SK-N-SH (cell line): ENCODE measurements around the gene ELOA. TPM values are rescaled to one million over a fixed set of nuclear protein-coding genes. Genes with fewer than 3 reads are reported as not detected.

Experiments
- CTCF ChIA-PET: fragments of 300-600, 350-600 bp; formaldehyde crosslinking; extraction: SDS; loops from one replicate; lab custom pipeline; 2021; lab: Yijun Ruan, JAX
- POLR2A ChIA-PET: fragments of 350-600 bp; sonication (Branson Sonifier 250); formaldehyde crosslinking; extraction: SDS; loops from one replicate; lab custom pipeline; 2020; ENCODE audit warnings: antibody characterized with exemption, inconsistent platforms; lab: Yijun Ruan, JAX
- DNase-seq: peaks from one replicate; pipeline ENCODE4 v3.0.0; 2012
- H2AFZ ChIP-seq: fragments of 200-600 bp; sonication (generic); 2 replicates; pipeline ENCODE4 v1.8.1; 2016; ENCODE audit warnings: antibody characterized with exemption, mild to moderate bottlenecking, low read depth
- H3F3A ChIP-seq: fragments of 200-600 bp; sonication (generic); replicated peaks from 2 replicates; pipeline ENCODE3; 2016; ENCODE audit warnings: antibody characterized with exemption, mild to moderate bottlenecking; ENCODE audit not compliant: insufficient read depth
- H3K27ac ChIP-seq, 2 experiments: fragments of 200-500 bp in 1 of 2; fragments of 200-600 bp in 1 of 2; sonication (Bioruptor generic) in 1 of 2; sonication (generic), shearing (Covaris generic) in 1 of 2; 2 replicates each; pipeline versions ENCODE4 v1.5.1 to v1.6.1; 2014 to 2016; ENCODE audit warnings: low read depth in 2 of 2, inconsistent platforms in 1 of 2, low read length in 1 of 2, mild to moderate bottlenecking in 1 of 2, mixed read lengths in 1 of 2
- H3K27me3 ChIP-seq: fragments of 200-600 bp; sonication (generic), shearing (Covaris generic); 2 replicates; pipeline ENCODE4 v1.6.1; 2016; ENCODE audit warnings: mixed run types; ENCODE audit not compliant: insufficient read depth
- H3K36me3 ChIP-seq, 2 experiments: fragments of 200-500 bp in 1 of 2; fragments of 200-600 bp in 1 of 2; sonication (Bioruptor generic) in 1 of 2; sonication (generic) in 1 of 2; replicated peaks in 1 of 2; 2 replicates each; pipeline versions ENCODE3 to v1.5.1; 2014 to 2016; ENCODE audit warnings: low read length in 1 of 2, mild to moderate bottlenecking in 1 of 2; ENCODE audit not compliant: insufficient read depth in 2 of 2, control insufficient read depth in 1 of 2
- H3K4me1 ChIP-seq, 2 experiments: fragments of 200-500 bp in 1 of 2; fragments of 200-600 bp in 1 of 2; sonication (Bioruptor generic) in 1 of 2; sonication (generic), shearing (Covaris generic) in 1 of 2; 2 replicates each; pipeline versions ENCODE4 v1.5.1 to v1.6.1; 2014 to 2016; ENCODE audit warnings: low read depth in 1 of 2, low read length in 1 of 2, mixed run types in 1 of 2; ENCODE audit not compliant: insufficient read depth in 2 of 2, control insufficient read depth in 1 of 2
- H3K4me2 ChIP-seq: fragments of 200-600 bp; sonication (generic), shearing (Covaris generic); 2 replicates; pipeline ENCODE4 v1.6.1; 2017; ENCODE audit warnings: mixed run types
- H3K4me3 ChIP-seq, 2 experiments: fragments of 200-500 bp in 1 of 2; fragments of 200-600 bp in 1 of 2; sonication (Bioruptor generic) in 1 of 2; sonication (generic), shearing (Covaris generic) in 1 of 2; 2 replicates each; pipeline versions ENCODE4 v1.5.1 to v1.8.1; 2014 to 2016; ENCODE audit warnings: low read depth in 2 of 2, inconsistent platforms in 1 of 2, low read length in 1 of 2, mild to moderate bottlenecking in 1 of 2, mixed read lengths in 1 of 2, moderate library complexity in 1 of 2
- H3K79me2 ChIP-seq: fragments of 200-600 bp; sonication (generic); 2 replicates; pipeline ENCODE4 v1.8.1; 2017; ENCODE audit warnings: mild to moderate bottlenecking; ENCODE audit not compliant: insufficient read depth
- H3K9ac ChIP-seq: fragments of 200-600 bp; sonication (generic); 2 replicates; pipeline ENCODE4 v1.6.1; 2017; ENCODE audit warnings: mixed run types
- H3K9me2 ChIP-seq: fragments of 200-600 bp; sonication (generic); 2 replicates; pipeline ENCODE4 v1.6.1; 2017; ENCODE audit warnings: mixed run types
- H3K9me3 ChIP-seq: fragments of 200-600 bp; sonication (generic); 2 replicates; pipeline ENCODE4 v1.6.1; 2017; ENCODE audit warnings: mixed run types, mild to moderate bottlenecking, moderate library complexity
- H4K20me1 ChIP-seq: fragments of 200-600 bp; sonication (generic); 2 replicates; pipeline ENCODE4 v1.6.1; 2017; ENCODE audit warnings: mild to moderate bottlenecking, mixed run types; ENCODE audit not compliant: insufficient read depth
- ELF1 ChIP-seq: IDR thresholded peaks from 2 replicates; pipeline ENCODE4 v1.4.0; 2012
- EP300 ChIP-seq, 2 experiments: IDR thresholded peaks; 2 replicates each; pipeline versions ENCODE4 v1.4.0 to v1.6.1; 2012; ENCODE audit warnings: borderline replicate concordance in 1 of 2, low read depth in 1 of 2, low read length in 1 of 2
- EZH2phosphoT487 ChIP-seq: fragments of 200-600 bp; sonication (generic); IDR thresholded peaks from 2 replicates; pipeline ENCODE4 v1.6.1; 2017; ENCODE audit warnings: low read depth, mixed run types, mild to moderate bottlenecking, antibody characterized with exemption, moderate library complexity, borderline replicate concordance
- FOSL2 ChIP-seq: IDR thresholded peaks from 2 replicates; pipeline ENCODE4 v1.4.0; 2012; ENCODE audit warnings: low read depth, mild to moderate bottlenecking, moderate library complexity, borderline replicate concordance
- FOXJ3 ChIP-seq: sonication (generic); formaldehyde crosslinking; IDR thresholded peaks from 2 replicates; pipeline ENCODE4 v1.5.1; 2020; ENCODE audit warnings: mild to moderate bottlenecking, missing genetic modification reagents
- FOXM1 ChIP-seq: IDR thresholded peaks from 2 replicates; pipeline ENCODE4 v1.4.0; 2012; ENCODE audit warnings: low read depth, mild to moderate bottlenecking
- JUND ChIP-seq: IDR thresholded peaks from 2 replicates; pipeline ENCODE4 v1.4.0; 2012
- MEF2A ChIP-seq: IDR thresholded peaks from 2 replicates; pipeline ENCODE4 v1.4.0; 2012; ENCODE audit warnings: low read depth, borderline replicate concordance
- NFIC ChIP-seq: IDR thresholded peaks from 2 replicates; pipeline ENCODE4 v1.4.0; 2012; ENCODE audit warnings: borderline replicate concordance
- NRF1 ChIP-seq: IDR thresholded peaks from 2 replicates; pipeline ENCODE4 v1.6.1; 2012; ENCODE audit warnings: low read depth, mild to moderate bottlenecking, low read length
- PBX3 ChIP-seq: IDR thresholded peaks from 2 replicates; pipeline ENCODE4; 2012
- RAD21 ChIP-seq: IDR thresholded peaks from 2 replicates; pipeline ENCODE4 v1.6.1; 2012; ENCODE audit warnings: mild to moderate bottlenecking, low read length
- REST ChIP-seq: IDR thresholded peaks from 2 replicates; pipeline ENCODE4 v1.6.1; 2012; ENCODE audit warnings: mild to moderate bottlenecking, low read depth, low read length, moderate library complexity
- RFX5 ChIP-seq: IDR thresholded peaks from 2 replicates; pipeline ENCODE4 v1.6.1; 2012; ENCODE audit warnings: mild to moderate bottlenecking, improper control_type of control experiment, low read length
- RXRA ChIP-seq: IDR thresholded peaks from 2 replicates; pipeline ENCODE4 v1.4.0; 2012; ENCODE audit warnings: low read depth, mild to moderate bottlenecking, borderline replicate concordance
- SIN3A ChIP-seq: IDR thresholded peaks from 2 replicates; pipeline ENCODE4 v1.6.1; 2012; ENCODE audit warnings: low read depth, mild to moderate bottlenecking, low read length, moderate library complexity, borderline replicate concordance
- TAF1 ChIP-seq: IDR thresholded peaks from 2 replicates; pipeline ENCODE4 v1.6.1; 2012; ENCODE audit warnings: low read depth, mild to moderate bottlenecking, low read length, moderate library complexity, borderline replicate concordance
- TCF12 ChIP-seq: IDR thresholded peaks from 2 replicates; pipeline ENCODE4 v1.4.0; 2012
- USF1 ChIP-seq: IDR thresholded peaks from 2 replicates; pipeline ENCODE4 v1.4.0; 2012; ENCODE audit warnings: low read depth, borderline replicate concordance
- USF2 ChIP-seq: fragments of 150-350 bp; IDR thresholded peaks from 2 replicates; pipeline ENCODE4 v1.6.1; 2017; ENCODE audit warnings: antibody characterized with exemption, low read length, low read depth, borderline replicate concordance
- WGBS: methylation state at CpG from one replicate; pipeline ENCODE4 v1.1.6; 2017; ENCODE audit warnings: low lambda C conversion rate; 5-methylcytosine and 5-hydroxymethylcytosine counted together
- polyA plus RNA-seq, 3 experiments: library from polyadenylated mRNA; depleted of rRNA; stranded (reverse); fragments of >200 nt; gene quantifications; 2 replicates each; pipeline ENCODE4 v1.2.3, GENCODE V29; 2012

ELOA gene
- polyA plus RNA-seq, 1 of the 3 experiments (the other 2 are of a cell fraction): 14.5 TPM

GRCh38 chr1:23694371-23694770 lies 48.9 kb upstream of the ELOA start:
- H3K4me3 ChIP-seq: peak overlapping the region in 1 of 2 experiments; percentile 98; a peak in 2 of 4 replicates
- no peak for TF ChIP-seq TCF12
- TF ChIP-seq FOXM1: no peak
- no peak for TF ChIP-seq EP300 (IDR thresholded peaks at IDR 0.05; ENCODE audit: borderline replicate concordance in 1 of 2, low read depth in 1 of 2, low read length in 1 of 2)
- TF ChIP-seq FOSL2: no peak
- TF ChIP-seq JUND: no peak
- no peak for TF ChIP-seq ELF1
- no peak for TF ChIP-seq MEF2A
- TF ChIP-seq PBX3: no peak
- no peak for TF ChIP-seq RFX5
- TF ChIP-seq NRF1: no peak
- TF ChIP-seq SIN3A: no peak
- TF ChIP-seq EZH2phosphoT487: no peak
- TF ChIP-seq USF1: no peak
- TF ChIP-seq, all 33 proteins: peak for 0
- Histone ChIP-seq H3K9ac (no peak overlapping the region), H3K9me3 (no peaks in the 10 kb centered on the region), H3K36me3 (peaks cover 65 to 69% of the 10 kb centered on the region in 2 experiments), H3K79me2 (peaks cover 78% of the 10 kb centered on the region), H3K4me2 (peak overlapping the region; percentile 91), H2AFZ (no peak overlapping the region), H3K9me2 (no peaks in the 10 kb centered on the region), H3F3A (peaks cover 22% of the 10 kb centered on the region), H4K20me1 (peaks cover 74% of the 10 kb centered on the region), H3K27me3 (no peaks in the 10 kb centered on the region), H3K4me1 (peaks cover 19 to 34% of the 10 kb centered on the region in 2 experiments; a peak in 3 of 4 replicates), H3K27ac (no peak overlapping the region)
- DNase-seq: no peak
- ChIA-PET CTCF (interaction anchor here (1.1 to 2.2 kb wide), 6 partner anchors 18 to 154 kb away, joined by 3 to 5 read pairs (median 4); no protein-coding TSS in a partner anchor), POLR2A (no interaction called here)
- WGBS: 46% methylated on average over 3 of the region's 3 CpGs

- H3K79me2 ChIP-seq: peaks cover 91% of the 10 kb centered on the region
- H3K36me3 ChIP-seq: peaks cover 75 to 82% of the 10 kb centered on the region in 2 experiments
- H3K9ac ChIP-seq: no peak overlapping the region
- no peak overlapping the region; a peak in 1 of 4 replicates for H3K4me3 ChIP-seq
- H3K27ac ChIP-seq: no peak overlapping the region
- H3K9me3 ChIP-seq: no peaks in the 10 kb centered on the region
- CTCF ChIA-PET: interaction anchor here (1.0 to 2.2 kb wide), 5 partner anchors 31 to 72 kb away, joined by 3 to 5 read pairs (median 5); no protein-coding TSS in a partner anchor
- H3K27me3 ChIP-seq: no peaks in the 10 kb centered on the region
- H3K4me1 ChIP-seq: peaks cover 19 to 36% of the 10 kb centered on the region in 2 experiments; a peak in 3 of 4 replicates
- no peak for DNase-seq
- POLR2A ChIA-PET: interaction anchor here (0.8 kb wide), 1 partner anchor 82 kb away, joined by 3 read pairs; the partner anchor contains the start of gene PITHD1
- peak overlapping the region; percentile 91; the same call in 1 of the 2 replicates for H3K4me2 ChIP-seq
- no peaks in the 10 kb centered on the region for H3K9me2 ChIP-seq
- peaks cover 87% of the 10 kb centered on the region for H4K20me1 ChIP-seq
- peaks cover 27% of the 10 kb centered on the region for H3F3A ChIP-seq
- H2AFZ ChIP-seq: no peak overlapping the region
- 98% methylated on average over 3 of the region's 3 CpGs for WGBS
- no peak for TF ChIP-seq RAD21
- no peak for TF ChIP-seq SIN3A
- no peak for TF ChIP-seq FOSL2
- no peak for TF ChIP-seq FOXJ3
- TF ChIP-seq FOXM1: no peak
- no peak for TF ChIP-seq RXRA
- no peak for TF ChIP-seq USF2
- TF ChIP-seq TAF1: no peak
- no peak for TF ChIP-seq NRF1
- no peak for TF ChIP-seq RFX5
- no peak for TF ChIP-seq REST
- TF ChIP-seq NFIC: no peak
- TF ChIP-seq EZH2phosphoT487: no peak
- TF ChIP-seq EP300 (IDR thresholded peaks at IDR 0.05; ENCODE audit: borderline replicate concordance in 1 of 2, low read depth in 1 of 2, low read length in 1 of 2): no peak
Measured at GRCh38 chr1:23695667-23696066, 47.6 kb upstream of the ELOA start.
